Endothelial cell of umbilical vein (primary cell): ENCODE results near the gene MUC7. TPM values are rescaled to one million over a fixed set of nuclear protein-coding genes. Genes with fewer than 3 reads are reported as not detected.

Experiments used
- BruUV-seq: library from RNA; stranded (reverse); fragments of 400-500 nt; replicated peaks from 2 replicates; lab custom pipeline; 2021; lab: Mats Ljungman, UMichigan
- CTCF ChIA-PET: fragments of 300-600, 350-600 bp; sonication (Branson Sonifier 250); formaldehyde crosslinking; loops from one replicate; lab custom pipeline; 2021; ENCODE audit warnings: antibody characterized with exemption, inconsistent platforms; lab: Charles Lee
- POLR2A ChIA-PET: fragments of 300-600, 350-600 bp; sonication (Branson Sonifier 250); formaldehyde crosslinking; loops from one replicate; lab custom pipeline; 2021; ENCODE audit warnings: antibody characterized with exemption, inconsistent platforms; lab: Charles Lee
- DNase-seq: peaks from one replicate; pipeline ENCODE4 v3.0.0-alpha.2; 2011; ENCODE audit warnings: low read depth, low spot score
- FAIRE-seq: peaks from 2 replicates; lab custom pipeline; 2011; peaks lifted over from hg19 to GRCh38; lab: Jason Lieb, UNC
- H2AFZ ChIP-seq: 2 replicates; pipeline ENCODE4 v1.6.0; 2012; ENCODE audit warnings: low read depth, low read length, control low read depth, inconsistent platforms
- H3K27ac ChIP-seq: 2 replicates; pipeline ENCODE4 v1.5.1; 2011; ENCODE audit warnings: low read depth, mild to moderate bottlenecking, control low read depth, low read length, moderate library complexity; ENCODE audit not compliant: insufficient read depth
- H3K27me3 ChIP-seq, 2 experiments: 2 replicates each; pipeline versions ENCODE4 v1.6.0 to v1.6.1; 2011; ENCODE audit warnings: low read length in 2 of 2, mixed read lengths in 1 of 2; ENCODE audit not compliant: control insufficient read depth in 2 of 2, insufficient read depth in 2 of 2
- H3K36me3 ChIP-seq, 2 experiments: 2 replicates in 1 of 2; 3 replicates in 1 of 2; pipeline ENCODE4 v1.5.1; 2011; ENCODE audit warnings: low read length in 2 of 2, mild to moderate bottlenecking in 1 of 2, moderate library complexity in 1 of 2; ENCODE audit not compliant: control insufficient read depth in 2 of 2, insufficient read depth in 2 of 2; ENCODE audit errors: extremely low read depth in 1 of 2
- H3K4me1 ChIP-seq: 3 replicates; pipeline ENCODE4 v1.5.1; 2011; ENCODE audit warnings: mild to moderate bottlenecking, low read length; ENCODE audit not compliant: control insufficient read depth, insufficient read depth; ENCODE audit errors: extremely low read depth
- H3K4me2 ChIP-seq: 2 replicates; pipeline ENCODE4 v1.6.1; 2011; ENCODE audit warnings: low read length, control low read depth, mixed read lengths; ENCODE audit not compliant: insufficient read depth
- H3K4me3 ChIP-seq, 3 experiments: fragments of 200-600 bp in 1 of 3; sonication (generic), shearing (Covaris generic) in 1 of 3; replicated peaks in 1 of 3; 2 replicates each; pipeline ENCODE4 v1.5.1; 2011 to 2016; ENCODE audit warnings: control low read depth in 3 of 3, low read length in 3 of 3, mild to moderate bottlenecking in 2 of 3, inconsistent platforms in 1 of 3, low read depth in 1 of 3, moderate library complexity in 1 of 3; ENCODE audit not compliant: insufficient read depth in 1 of 3
- H3K79me2 ChIP-seq: 2 replicates; pipeline ENCODE4 v1.6.0; 2012; ENCODE audit warnings: low read length, inconsistent platforms; ENCODE audit not compliant: control insufficient read depth, insufficient read depth
- H3K9ac ChIP-seq: replicated peaks from 2 replicates; pipeline ENCODE3; 2011; ENCODE audit warnings: low read length, control low read depth; ENCODE audit not compliant: insufficient read depth; ENCODE audit errors: extremely low read depth
- H3K9me1 ChIP-seq: replicated peaks from 3 replicates; pipeline ENCODE4 v1.6.0; 2011; ENCODE audit warnings: mild to moderate bottlenecking, low read length; ENCODE audit not compliant: control insufficient read depth, insufficient read depth; ENCODE audit errors: extremely low read depth
- H3K9me3 ChIP-seq: replicated peaks from 2 replicates; pipeline ENCODE4 v1.5.1; 2012; ENCODE audit warnings: low read length, inconsistent platforms; ENCODE audit not compliant: control insufficient read depth, insufficient read depth
- H4K20me1 ChIP-seq: replicated peaks from 2 replicates; pipeline ENCODE3; 2011; ENCODE audit warnings: mild to moderate bottlenecking, low read length; ENCODE audit not compliant: control insufficient read depth, insufficient read depth; ENCODE audit errors: extremely low read depth
- CTCF ChIP-seq, 2 donors: IDR thresholded peaks; 1 replicate in 1 of 2; 2 replicates in 1 of 2; pipeline ENCODE4 v1.5.1; 2011; ENCODE audit warnings: low read length in 2 of 2, mild to moderate bottlenecking in 2 of 2, moderate library complexity in 2 of 2, control low read depth in 1 of 2, inconsistent platforms in 1 of 2, low read depth in 1 of 2; ENCODE audit not compliant: insufficient read depth in 1 of 2; ENCODE audit errors: extremely low read depth in 1 of 2
- EZH2 ChIP-seq: IDR thresholded peaks from 2 replicates; pipeline ENCODE4 v1.6.1; 2012; ENCODE audit warnings: borderline replicate concordance, low read depth, mild to moderate bottlenecking, moderate library complexity, low read length, inconsistent platforms; ENCODE audit not compliant: severe bottlenecking
- GATA2 ChIP-seq: IDR thresholded peaks from 2 replicates; pipeline ENCODE4 v1.7.0; 2011; ENCODE audit warnings: low read depth, mild to moderate bottlenecking, moderate library complexity, mixed read lengths, low read length; ENCODE audit not compliant: insufficient read length, insufficient read depth
- MYC ChIP-seq: IDR thresholded peaks from one replicate; pipeline ENCODE4 v1.6.1; 2011; ENCODE audit warnings: mild to moderate bottlenecking, low read depth, low read length
- POLR2AphosphoS5 ChIP-seq: IDR thresholded peaks from 2 replicates; pipeline ENCODE4 v1.6.1; 2012; ENCODE audit warnings: low read depth, mild to moderate bottlenecking, control low read depth, low read length, moderate library complexity; ENCODE audit not compliant: insufficient read depth
- dilution Hi-C: fragments of 300-500 bp; cut with MboI; formaldehyde crosslinking; loops from one replicate; pipeline ENCODE4 v1.15.0; 2019; ENCODE audit warnings: low sequenced_read_pairs; ENCODE audit not compliant: extremely low pct_ligation_motif_present
- intact Hi-C: fragments of 100-400 bp; cut with micrococcal nuclease; formaldehyde crosslinking; loops from one replicate; pipeline ENCODE4 v1.10.0; 2022
- polyA plus RNA-seq, 4 experiments: library from polyadenylated mRNA; depleted of rRNA in 3 of 4; stranded (reverse) in 3 of 4; unstranded in 1 of 4; fragments of >200 nt; gene quantifications; 2 replicates each; pipeline versions ENCODE4 v1.2.1 to v1.2.3, GENCODE V29; 2011 to 2012; ENCODE audit warnings: missing spikeins in 1 of 4
- total RNA-seq: library from RNA; stranded (reverse); gene quantifications from 2 replicates; pipeline ENCODE4 v1.2.3, GENCODE V29; 2021
- TF ChIP-seq, protein P1 (sequence below): IDR thresholded peaks from 2 replicates; pipeline ENCODE4 v1.6.1; 2011; ENCODE audit not compliant: insufficient read depth, insufficient read length

The MUC7 gene
- total and polyA plus RNA-seq, 2 donors (not counting 3 experiments of a cell fraction or from before 2014, with no cell fraction given), result not detected

DNA sequence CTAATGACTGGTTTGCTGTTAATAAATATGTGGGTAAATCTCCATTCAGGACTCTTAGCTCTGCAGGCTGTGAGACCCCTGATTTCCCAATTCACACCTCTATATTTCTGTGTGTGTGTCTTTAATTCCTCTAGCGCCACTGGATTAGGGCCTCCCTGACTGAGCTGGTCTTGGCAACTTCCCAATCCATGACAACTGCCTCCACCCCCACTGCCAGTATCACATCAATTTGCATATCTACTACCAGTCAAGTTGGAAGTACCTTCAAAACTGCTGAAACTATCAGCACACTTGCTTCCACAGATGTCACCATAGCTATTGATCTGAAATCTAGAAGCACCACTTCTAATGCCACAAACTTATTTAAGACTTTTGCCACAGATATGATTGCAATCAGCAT lies 46.7 kb upstream of the MUC7 start:
- intact Hi-C loops (no loop called here), dilution Hi-C loops (no loop called here)
- Histone ChIP-seq H3K79me2 (no peaks in the 10 kb centered on the region), H3K9ac (no peak overlapping the region), H2AFZ (no peak overlapping the region), H3K27ac (no peak overlapping the region), H3K27me3 (no peaks in the 10 kb centered on the region), H3K4me2 (no peak overlapping the region), H4K20me1 (no peaks in the 10 kb centered on the region), H3K9me3 (no peaks in the 10 kb centered on the region), H3K4me3 (no peak overlapping the region), H3K4me1 (no peaks in the 10 kb centered on the region), H3K9me1 (no peaks in the 10 kb centered on the region), H3K36me3 (no peaks in the 10 kb centered on the region)
- ChIA-PET CTCF (no interaction called here), POLR2A (no interaction called here)
- BruUV-seq, result no TSS peak
- no peak for FAIRE-seq
- TF ChIP-seq MYC (no peak), CTCF (IDR thresholded peaks at IDR 0.05; ENCODE audit: extremely low read depth in 1 of 2, insufficient read depth in 1 of 2, low read depth in 1 of 2, low read length in 2 of 2) (no peak), POLR2AphosphoS5 (no peak)
- no peak for DNase-seq

DNA sequence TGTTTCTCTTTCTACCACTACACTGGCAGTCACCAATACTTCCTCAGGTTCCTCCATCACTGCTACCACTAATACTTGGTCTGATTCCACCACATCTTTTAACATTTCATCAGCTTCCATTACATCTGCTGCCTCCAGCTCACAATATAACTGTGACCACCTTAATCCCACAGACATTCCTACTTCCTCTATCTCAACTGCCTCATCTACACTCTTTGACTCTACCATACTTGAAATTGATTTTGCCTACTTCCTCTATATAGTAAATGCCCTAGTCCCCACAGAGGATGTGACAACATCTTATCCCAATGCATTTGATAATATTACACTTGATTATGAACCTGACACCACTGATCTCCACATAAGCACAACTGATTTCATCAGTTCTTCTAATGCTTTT lies 45.2 kb upstream of the MUC7 start:
- H3K4me1 ChIP-seq, result no peaks in the 10 kb centered on the region
- dilution Hi-C loops (no loop called here), intact Hi-C loops (no loop called here)
- no peaks in the 10 kb centered on the region for H3K27me3 ChIP-seq
- TF ChIP-seq POLR2AphosphoS5 (no peak), MYC (no peak), GATA2 (no peak), EZH2 (no peak)
- TF ChIP-seq, protein P1, sequence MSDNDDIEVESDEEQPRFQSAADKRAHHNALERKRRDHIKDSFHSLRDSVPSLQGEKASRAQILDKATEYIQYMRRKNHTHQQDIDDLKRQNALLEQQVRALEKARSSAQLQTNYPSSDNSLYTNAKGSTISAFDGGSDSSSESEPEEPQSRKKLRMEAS, result no peak
- ChIA-PET POLR2A (no interaction called here), CTCF (no interaction called here)
- no TSS peak for BruUV-seq
- no peak overlapping the region for H2AFZ ChIP-seq
- H3K79me2 ChIP-seq, result no peaks in the 10 kb centered on the region
- H3K27ac ChIP-seq, result no peak overlapping the region
- H3K4me3 ChIP-seq, result no peak overlapping the region
- H3K9me3 ChIP-seq, result no peaks in the 10 kb centered on the region
- no peak overlapping the region for H3K9ac ChIP-seq
- FAIRE-seq (no peak), DNase-seq (no peak)
- no peaks in the 10 kb centered on the region for H3K36me3 ChIP-seq
- H3K9me1 ChIP-seq, result no peaks in the 10 kb centered on the region
- H4K20me1 ChIP-seq, result no peaks in the 10 kb centered on the region
- H3K4me2 ChIP-seq, result no peak overlapping the region
